ENCODE results near the gene GLCE. TPM values are rescaled to one million over a fixed set of nuclear protein-coding genes. Genes with fewer than 3 reads are reported as not detected.

GLCE gene
- total and polyA plus RNA-seq, 4 experiments from 2014 or later, result 6.1 to 9.0 (median 7.2) TPM

DNA sequence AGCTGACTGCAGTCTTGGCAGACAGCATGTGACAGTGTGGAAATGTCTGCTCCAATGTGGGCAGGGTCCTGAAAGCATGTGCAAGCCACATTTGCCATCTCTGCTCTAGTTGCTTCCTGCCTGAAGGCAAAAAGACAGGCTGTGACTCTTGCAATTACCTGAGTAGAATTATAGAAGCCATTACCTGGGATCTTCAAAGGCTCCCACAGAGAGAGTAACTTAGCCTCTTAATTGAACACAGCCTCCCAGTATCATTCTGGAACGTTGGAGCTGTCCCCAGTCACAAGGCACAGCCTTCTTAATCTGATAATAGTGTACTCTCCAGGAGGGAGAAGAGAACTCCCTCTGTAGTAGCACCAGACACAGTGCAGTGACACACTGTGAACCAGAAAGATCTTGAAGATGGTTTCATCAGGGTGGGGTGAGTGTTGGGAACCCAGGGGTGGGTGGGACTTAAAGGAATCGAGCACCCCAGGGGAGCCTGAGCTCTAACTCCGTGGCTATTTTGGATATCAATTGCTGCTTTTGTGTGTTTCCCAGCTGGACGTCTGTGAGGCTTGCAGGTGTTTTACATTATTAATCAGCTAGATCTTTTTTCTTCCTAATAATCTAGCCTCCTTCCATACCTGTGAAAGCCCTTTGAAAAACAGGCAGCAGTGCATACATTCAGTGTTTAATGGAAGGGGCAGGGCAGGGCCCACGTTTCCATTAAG, 40.6 kb upstream of the GLCE start:
- CTCF ChIA-PET (ENCODE audit: partially characterized antibody), result no interaction called here
- no peaks in the 10 kb centered on the region for H3K9me3 Mint-ChIP-seq
- no peaks in the 10 kb centered on the region for H3K36me3 ChIP-seq (ENCODE audit: insufficient read depth, low read length)

DNA sequence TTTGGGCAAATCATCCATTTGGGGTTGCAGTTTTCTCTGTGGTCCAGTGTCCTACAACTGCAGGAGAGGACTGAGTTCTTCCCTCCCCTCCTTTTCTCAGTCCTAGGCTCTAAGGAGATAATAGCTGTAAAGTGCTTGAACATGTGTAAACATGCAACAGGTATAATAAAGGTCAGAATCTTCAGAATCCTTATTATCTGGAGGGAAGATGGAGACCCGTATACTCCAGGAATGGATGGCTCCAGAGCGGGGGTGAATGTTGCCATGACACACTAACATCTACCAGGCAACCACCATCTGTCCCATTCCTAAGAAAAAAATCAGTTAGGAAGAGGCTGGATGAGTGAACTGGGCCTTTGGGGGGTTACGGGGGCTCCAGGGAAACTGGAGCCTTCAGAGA, 39.7 kb upstream of the GLCE start:
- Histone ChIP-seq H3K4me3 (ENCODE audit: low read length in 2 of 2) (no peak overlapping the region), H3K36me3 (ENCODE audit: insufficient read depth, low read length) (no peaks in the 10 kb centered on the region), H3K4me1 (ENCODE audit: insufficient read depth, low read length) (no peaks in the 10 kb centered on the region), H3K27ac (ENCODE audit: low read depth, low read length) (no peak overlapping the region), H3K27me3 (ENCODE audit: insufficient read depth, low read length) (no peaks in the 10 kb centered on the region), H3K9me3 (ENCODE audit: control insufficient read depth in 1 of 2, low read length in 2 of 2) (no peaks in the 10 kb centered on the region)
- Mint-ChIP-seq H3K4me1 (no peaks in the 10 kb centered on the region), H3K27ac (no peak overlapping the region), H3K27me3 (peaks cover 5 to 17% of the 10 kb centered on the region in 2 donors), H3K36me3 (no peaks in the 10 kb centered on the region), H3K9me3 (no peaks in the 10 kb centered on the region), H3K4me3 (no peak overlapping the region)
- intact Hi-C loops (cut with micrococcal nuclease), result no loop called here
- CTCF ChIA-PET (ENCODE audit: partially characterized antibody), result no interaction called here
- no peak for DNase-seq
- POLR2A ChIA-PET (ENCODE audit: partially characterized antibody), result no interaction called here

More for the DNA sequence above, 40.6 kb upstream of the GLCE start:
- Mint-ChIP-seq H3K4me3 (no peak overlapping the region), H3K4me1 (no peaks in the 10 kb centered on the region), H3K27me3 (peaks cover 5 to 18% of the 10 kb centered on the region in 2 donors), H3K36me3 (no peaks in the 10 kb centered on the region), H3K27ac (no peak overlapping the region)
- Histone ChIP-seq H3K4me1 (ENCODE audit: insufficient read depth, low read length) (peaks cover 1% of the 10 kb centered on the region), H3K4me3 (ENCODE audit: low read length in 2 of 2) (no peak overlapping the region), H3K27ac (ENCODE audit: low read depth, low read length) (no peak overlapping the region), H3K9me3 (ENCODE audit: control insufficient read depth in 1 of 2, low read length in 2 of 2) (no peaks in the 10 kb centered on the region), H3K27me3 (ENCODE audit: insufficient read depth, low read length) (no peaks in the 10 kb centered on the region)
- intact Hi-C loops (cut with micrococcal nuclease), result no loop called here
- no peak for DNase-seq
- POLR2A ChIA-PET (ENCODE audit: partially characterized antibody), result no interaction called here

DNA sequence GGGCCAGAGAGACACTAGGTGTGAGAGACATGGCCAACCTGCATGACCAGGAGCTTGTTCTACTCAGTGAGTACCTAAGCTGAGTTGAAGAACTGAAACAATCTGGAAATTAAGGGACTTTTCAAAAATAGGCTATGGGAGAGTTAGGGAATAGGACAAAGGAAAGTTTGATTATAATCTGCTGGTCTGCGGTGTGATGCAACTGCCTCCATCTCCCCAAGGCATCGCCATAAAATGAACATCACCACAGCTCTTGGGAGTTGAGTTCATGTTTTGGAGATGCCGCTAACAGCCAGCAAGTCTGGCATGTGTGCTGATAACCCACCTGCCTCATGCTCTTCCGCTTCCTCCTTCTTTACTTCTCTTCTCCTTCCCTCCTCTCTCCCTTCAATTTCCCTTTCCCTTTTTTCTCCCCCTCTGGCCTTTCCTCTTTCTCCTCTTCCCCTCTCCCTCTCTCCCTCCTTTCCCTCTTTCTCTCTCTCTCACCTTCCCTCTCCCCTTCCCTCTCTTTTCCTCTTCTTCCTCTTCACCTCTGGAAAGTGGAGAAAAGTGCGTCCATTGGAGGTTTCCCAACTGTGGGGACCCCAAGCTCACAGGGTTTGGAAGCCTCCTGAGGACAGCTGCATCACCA, 39.1 kb upstream of the GLCE start:
- DNase-seq, result no peak
- Histone ChIP-seq H3K4me3 (ENCODE audit: low read length in 2 of 2) (no peak overlapping the region), H3K9me3 (ENCODE audit: control insufficient read depth in 1 of 2, low read length in 2 of 2) (no peaks in the 10 kb centered on the region), H3K27me3 (ENCODE audit: insufficient read depth, low read length) (no peaks in the 10 kb centered on the region), H3K36me3 (ENCODE audit: insufficient read depth, low read length) (no peaks in the 10 kb centered on the region), H3K27ac (ENCODE audit: low read depth, low read length) (no peak overlapping the region), H3K4me1 (ENCODE audit: insufficient read depth, low read length) (no peaks in the 10 kb centered on the region)
- H3K27ac Mint-ChIP-seq, result no peak overlapping the region
- H3K4me1 Mint-ChIP-seq, result peaks cover 0 to 2% (median 1%) of the 10 kb centered on the region in 4 donors
- no peak overlapping the region for H3K4me3 Mint-ChIP-seq
- H3K36me3 Mint-ChIP-seq, result no peaks in the 10 kb centered on the region
- H3K27me3 Mint-ChIP-seq, result peaks cover 5 to 12% of the 10 kb centered on the region in 2 donors
- intact Hi-C loops (cut with micrococcal nuclease), result no loop called here
- no peaks in the 10 kb centered on the region for H3K9me3 Mint-ChIP-seq
- CTCF ChIA-PET (ENCODE audit: partially characterized antibody), result no interaction called here
- POLR2A ChIA-PET (ENCODE audit: partially characterized antibody), result no interaction called here

DNA sequence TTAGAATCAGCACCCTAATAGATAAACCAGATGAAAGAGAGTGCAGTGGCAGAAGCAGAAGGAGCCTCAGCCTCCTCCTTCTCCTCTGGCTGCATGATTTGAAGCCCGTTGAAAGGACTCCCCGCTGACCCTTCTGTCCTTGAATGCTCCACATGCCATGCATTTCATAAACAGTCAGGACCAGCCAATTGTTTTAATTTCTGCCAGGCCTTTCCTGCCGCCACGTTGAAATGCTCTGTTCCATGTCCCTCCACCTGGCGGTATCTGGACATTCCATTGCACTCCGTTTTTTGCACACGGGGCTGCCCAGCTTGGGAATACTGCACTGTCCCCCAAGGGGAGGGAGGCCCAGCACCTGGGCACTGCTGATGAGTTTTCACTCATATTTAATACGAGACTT, 35.2 kb upstream of the GLCE start:
- intact Hi-C loops (cut with micrococcal nuclease), result no loop called here
- DNase-seq, result no peak
- H3K36me3 Mint-ChIP-seq, result no peaks in the 10 kb centered on the region
- no peaks in the 10 kb centered on the region for H3K9me3 Mint-ChIP-seq
- H3K4me1 Mint-ChIP-seq, result peaks cover 0 to 4% (median 1%) of the 10 kb centered on the region in 4 donors
- no peaks in the 10 kb centered on the region for H3K27me3 Mint-ChIP-seq
- Histone ChIP-seq H3K4me1 (ENCODE audit: insufficient read depth, low read length) (no peaks in the 10 kb centered on the region), H3K4me3 (ENCODE audit: low read length in 2 of 2) (no peak overlapping the region), H3K9me3 (ENCODE audit: control insufficient read depth in 1 of 2, low read length in 2 of 2) (no peaks in the 10 kb centered on the region), H3K27ac (ENCODE audit: low read depth, low read length) (no peak overlapping the region), H3K36me3 (ENCODE audit: insufficient read depth, low read length) (no peaks in the 10 kb centered on the region), H3K27me3 (ENCODE audit: insufficient read depth, low read length) (no peaks in the 10 kb centered on the region)
- H3K27ac Mint-ChIP-seq, result no peak overlapping the region
- CTCF ChIA-PET (ENCODE audit: partially characterized antibody), result no interaction called here
- POLR2A ChIA-PET (ENCODE audit: partially characterized antibody), result no interaction called here
- no peak overlapping the region for H3K4me3 Mint-ChIP-seq

DNA sequence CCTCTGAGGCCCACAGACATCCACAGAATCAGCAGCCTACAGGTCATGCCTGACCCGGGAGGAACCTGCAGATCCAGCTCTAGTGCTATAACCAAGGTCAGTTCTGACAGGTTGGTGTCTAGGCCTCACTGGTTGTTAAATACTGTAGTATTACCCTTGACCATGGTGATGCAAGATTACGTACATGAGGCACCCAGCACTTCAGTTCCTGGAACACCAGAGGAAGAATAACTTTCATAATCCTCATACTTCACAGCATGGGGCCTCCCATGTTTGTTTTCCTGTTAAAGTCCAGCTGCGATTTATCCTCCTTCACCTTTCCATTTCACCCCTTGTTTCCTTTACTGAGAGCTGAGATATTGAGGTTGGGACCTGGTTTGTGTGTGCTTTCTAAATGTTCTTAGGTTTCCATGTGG, 34.4 kb upstream of the GLCE start:
- Histone ChIP-seq H3K27me3 (ENCODE audit: insufficient read depth, low read length) (no peaks in the 10 kb centered on the region), H3K4me1 (ENCODE audit: insufficient read depth, low read length) (no peaks in the 10 kb centered on the region), H3K4me3 (ENCODE audit: low read length in 2 of 2) (no peak overlapping the region), H3K36me3 (ENCODE audit: insufficient read depth, low read length) (no peaks in the 10 kb centered on the region), H3K27ac (ENCODE audit: low read depth, low read length) (no peak overlapping the region), H3K9me3 (ENCODE audit: control insufficient read depth in 1 of 2, low read length in 2 of 2) (no peaks in the 10 kb centered on the region)
- Mint-ChIP-seq H3K36me3 (no peaks in the 10 kb centered on the region), H3K27ac (no peak overlapping the region), H3K4me1 (peaks cover 0 to 4% (median 1%) of the 10 kb centered on the region in 4 donors), H3K4me3 (no peak overlapping the region), H3K9me3 (no peaks in the 10 kb centered on the region), H3K27me3 (no peaks in the 10 kb centered on the region)
- ChIA-PET CTCF (ENCODE audit: partially characterized antibody) (no interaction called here), POLR2A (ENCODE audit: partially characterized antibody) (no interaction called here)
- DNase-seq, result no peak
- intact Hi-C loops (cut with micrococcal nuclease), result no loop called here

DNA sequence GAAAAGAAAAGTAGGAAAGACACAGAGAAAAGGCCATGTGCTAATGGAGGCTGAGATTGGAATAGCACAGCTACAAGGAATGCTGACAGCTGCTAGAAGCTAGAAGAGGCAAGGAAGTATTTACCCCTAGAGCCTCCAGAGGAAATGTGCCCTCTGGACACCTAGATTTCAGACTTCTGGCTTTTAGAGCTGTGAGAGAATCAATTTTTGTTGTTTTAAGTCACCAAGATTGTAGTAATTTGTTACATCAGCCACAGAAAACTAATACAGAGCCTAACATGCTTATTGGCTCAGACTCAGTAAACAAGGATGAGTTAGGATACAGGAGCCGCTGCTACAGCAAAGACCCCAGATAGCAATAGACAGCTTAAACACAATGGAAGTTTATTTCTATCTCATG, 33.1 kb upstream of the GLCE start:
- Histone ChIP-seq H3K9me3 (ENCODE audit: control insufficient read depth in 1 of 2, low read length in 2 of 2) (no peaks in the 10 kb centered on the region), H3K36me3 (ENCODE audit: insufficient read depth, low read length) (no peaks in the 10 kb centered on the region), H3K4me3 (ENCODE audit: low read length in 2 of 2) (no peak overlapping the region), H3K4me1 (ENCODE audit: insufficient read depth, low read length) (no peaks in the 10 kb centered on the region), H3K27ac (ENCODE audit: low read depth, low read length) (no peak overlapping the region), H3K27me3 (ENCODE audit: insufficient read depth, low read length) (no peaks in the 10 kb centered on the region)
- ChIA-PET CTCF (ENCODE audit: partially characterized antibody) (no interaction called here), POLR2A (ENCODE audit: partially characterized antibody) (no interaction called here)
- H3K4me3 Mint-ChIP-seq, result no peak overlapping the region
- peaks cover 0 to 4% (median 1%) of the 10 kb centered on the region in 4 donors for H3K4me1 Mint-ChIP-seq
- intact Hi-C loops (cut with micrococcal nuclease), result no loop called here
- DNase-seq, result no peak
- no peaks in the 10 kb centered on the region for H3K9me3 Mint-ChIP-seq
- no peaks in the 10 kb centered on the region for H3K27me3 Mint-ChIP-seq
- H3K36me3 Mint-ChIP-seq, result no peaks in the 10 kb centered on the region
- H3K27ac Mint-ChIP-seq, result no peak overlapping the region

DNA sequence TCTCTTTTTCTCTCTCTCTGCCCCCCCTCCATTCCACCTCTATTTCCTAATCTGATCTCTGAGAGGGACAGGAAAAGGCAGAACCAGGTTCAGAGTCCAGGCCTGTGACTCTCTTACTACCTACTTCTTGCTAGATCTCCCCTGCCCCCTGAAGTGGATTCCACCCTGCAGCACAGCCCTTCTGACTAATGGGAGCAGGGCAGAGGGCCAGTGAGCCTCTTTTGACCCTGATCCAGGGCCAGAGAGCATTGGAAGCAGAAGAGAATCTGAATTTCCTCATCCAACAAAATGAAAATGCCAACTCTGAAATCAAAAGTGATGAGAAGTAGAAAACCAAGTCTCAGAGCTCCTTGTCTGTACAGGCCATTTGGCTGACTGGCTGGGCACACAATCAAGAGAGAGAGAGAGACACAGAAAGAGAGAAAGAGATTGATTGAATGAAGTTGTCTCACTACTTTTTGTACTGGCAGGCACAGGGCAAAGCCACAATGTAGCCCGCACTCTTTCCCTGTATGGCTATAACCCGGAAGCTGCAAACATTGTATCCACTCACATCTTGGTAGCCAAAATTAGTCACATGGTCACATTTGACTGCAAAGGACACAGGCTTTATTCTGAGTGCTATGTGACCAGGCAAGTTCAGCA, 31.6 kb upstream of the GLCE start:
- no peaks in the 10 kb centered on the region for H3K9me3 Mint-ChIP-seq
- no peak for DNase-seq
- no peak overlapping the region for H3K4me3 Mint-ChIP-seq
- Histone ChIP-seq H3K4me1 (ENCODE audit: insufficient read depth, low read length) (no peaks in the 10 kb centered on the region), H3K4me3 (ENCODE audit: low read length in 2 of 2) (no peak overlapping the region), H3K9me3 (ENCODE audit: control insufficient read depth in 1 of 2, low read length in 2 of 2) (no peaks in the 10 kb centered on the region), H3K27me3 (ENCODE audit: insufficient read depth, low read length) (no peaks in the 10 kb centered on the region), H3K36me3 (ENCODE audit: insufficient read depth, low read length) (no peaks in the 10 kb centered on the region), H3K27ac (ENCODE audit: low read depth, low read length) (no peak overlapping the region)
- ChIA-PET POLR2A (ENCODE audit: partially characterized antibody) (no interaction called here), CTCF (ENCODE audit: partially characterized antibody) (interaction anchor here (0.8 to 1.0 kb wide), 2 partner anchors 69 to 71 kb away, joined by 3 read pairs; no protein-coding TSS in a partner anchor)
- peak overlapping the region in 2 of 7 donors; percentile 1 to 19 for H3K27ac Mint-ChIP-seq
- intact Hi-C loops (cut with micrococcal nuclease), result no loop called here
- H3K4me1 Mint-ChIP-seq, result peaks cover 0 to 4% (median 1%) of the 10 kb centered on the region in 4 donors
- no peaks in the 10 kb centered on the region for H3K27me3 Mint-ChIP-seq
- H3K36me3 Mint-ChIP-seq, result no peaks in the 10 kb centered on the region
